Left ventricle myocardium superior (tissue), 1 donor: ENCODE results near the gene NTHL1. TPM values are rescaled to one million over a fixed set of nuclear protein-coding genes. Genes with fewer than 3 reads are reported as not detected.
A peak's percentile ranks its signal among the peaks of the same experiment; 100 is the strongest.
"Not testable (repeated sequence)": the region's sequence is repeated elsewhere in the genome, so short reads cannot be mapped to it uniquely, and the experiment has no call there.

ENCODE experiments used
- ATAC-seq: fragments of 200-7000 bp; cut with Tn5 transposase; one replicate; pipeline ENCODE4 v1.9.1; 2020; ENCODE audit warnings: mild to moderate bottlenecking, moderate library complexity
- DNase-seq: peaks from one replicate; pipeline ENCODE4 v3.0.0-alpha.2; 2020
- intact Hi-C: fragments of 100-400 bp; cut with micrococcal nuclease; formaldehyde crosslinking; loops from one replicate; pipeline ENCODE4 v1.11.0; 2022
- total RNA-seq: library from RNA; stranded (reverse); fragmentation: NEBNext Ultra II Directional; extraction: Animal tissue kit (Norgen Biotek cat#: 25700); gene quantifications from one replicate; pipeline ENCODE4 v1.2.1, GENCODE V29; 2021
- donor health status: DM: no; HTN: yes; CAD: no; lungs with severe emphysema.

The NTHL1 gene
- total RNA-seq, 1 donor from 2014 or later = 22.7 TPM

- ATAC-seq (no peak), DNase-seq (peak; percentile 57)
- intact Hi-C loops = no loop called here
These were observed 12.8 kb downstream of the NTHL1 start for GRCh38 chr16:2034696-2035430.

- ATAC-seq, intact Hi-C loops: not testable (repeated sequence)
- DNase-seq = peak; percentile 52
These were observed 13.5 kb downstream of the NTHL1 start for GRCh38 chr16:2033909-2034695.

- DNase-seq = peak; percentile 77
- intact Hi-C loops = no loop called here
These were observed 14.4 kb downstream of the NTHL1 start for GRCh38 chr16:2033057-2033908.

GRCh38 chr16:2032285-2033056 lies 15.2 kb downstream of the NTHL1 start:
- DNase-seq (peak; percentile 61), ATAC-seq (peak; percentile 49)
- intact Hi-C loops = no loop called here

More at GRCh38 chr16:2033057-2033908, 14.4 kb downstream of the NTHL1 start:
- peak; percentile 55 for ATAC-seq

- ATAC-seq = peak; percentile 11
These were observed 16.5 kb downstream of the NTHL1 start for GRCh38 chr16:2031081-2031577.

GRCh38 chr16:2030036-2030435 lies 17.6 kb downstream of the NTHL1 start:
- intact Hi-C loops = no loop called here
- DNase-seq (no peak), ATAC-seq (no peak)

More at GRCh38 chr16:2031081-2031577, 16.5 kb downstream of the NTHL1 start:
- peak; percentile 68 for DNase-seq
- intact Hi-C loops = no loop called here

- ATAC-seq (no peak), DNase-seq (no peak)
- intact Hi-C loops = no loop called here
These were observed 18.3 kb downstream of the NTHL1 start for GRCh38 chr16:2029350-2029749.

GRCh38 chr16:2028620-2029220 lies 18.9 kb downstream of the NTHL1 start:
- intact Hi-C loops = no loop called here
- DNase-seq (no peak), ATAC-seq (no peak)

GRCh38 chr16:2028146-2028545 lies 19.5 kb downstream of the NTHL1 start:
- intact Hi-C loops = no loop called here
- no peak for DNase-seq
- no peak for ATAC-seq

- ATAC-seq = no peak
- intact Hi-C loops = no loop called here
These were observed 20.3 kb downstream of the NTHL1 start for GRCh38 chr16:2027024-2028010.

GRCh38 chr16:2026461-2027023 lies 21.1 kb downstream of the NTHL1 start, which contains the start of gene NHERF2:
NHERF2 (plus strand) TSS chr16:2026902; CDS start chr16:2027006, 104 bp downstream.
- ATAC-seq (peak; percentile 28), DNase-seq (peak; percentile 76)
- intact Hi-C loops = no loop called here

More at GRCh38 chr16:2027024-2028010, 20.3 kb downstream of the NTHL1 start:
- DNase-seq = peak; percentile 50

- intact Hi-C loops = no loop called here
- ATAC-seq (no peak), DNase-seq (no peak)
These were observed 21.7 kb downstream of the NTHL1 start for GRCh38 chr16:2025878-2026460.

- DNase-seq (no peak), ATAC-seq (no peak)
- intact Hi-C loops = no loop called here
These were observed 22.4 kb downstream of the NTHL1 start for GRCh38 chr16:2025251-2025650.

GRCh38 chr16:2024032-2024420 lies 23.6 kb downstream of the NTHL1 start:
- no peak for DNase-seq

GRCh38 chr16:2023092-2024031 lies 24.3 kb downstream of the NTHL1 start:
- ATAC-seq (peak; percentile 88), DNase-seq (peak; percentile 96)
- intact Hi-C loops = no loop called here

More at GRCh38 chr16:2024032-2024420, 23.6 kb downstream of the NTHL1 start:
- intact Hi-C loops = no loop called here
- no peak for ATAC-seq
